Limb (tissue), 2 donors: ENCODE measurements around the gene FTO.

ENCODE experiments used
- DNase-seq, 2 donors: peaks; one replicate each; pipeline ENCODE4 v3.0.0-alpha.2; 2016; ENCODE audit errors: extremely low spot score in 2 of 2

The FTO gene

GRCh38 chr16:54049591-54050458, 345.9 kb downstream of the FTO start:
- no peak for DNase-seq

GRCh38 chr16:54050459-54051210, 346.7 kb downstream of the FTO start:
- DNase-seq, result no peak

DNA sequence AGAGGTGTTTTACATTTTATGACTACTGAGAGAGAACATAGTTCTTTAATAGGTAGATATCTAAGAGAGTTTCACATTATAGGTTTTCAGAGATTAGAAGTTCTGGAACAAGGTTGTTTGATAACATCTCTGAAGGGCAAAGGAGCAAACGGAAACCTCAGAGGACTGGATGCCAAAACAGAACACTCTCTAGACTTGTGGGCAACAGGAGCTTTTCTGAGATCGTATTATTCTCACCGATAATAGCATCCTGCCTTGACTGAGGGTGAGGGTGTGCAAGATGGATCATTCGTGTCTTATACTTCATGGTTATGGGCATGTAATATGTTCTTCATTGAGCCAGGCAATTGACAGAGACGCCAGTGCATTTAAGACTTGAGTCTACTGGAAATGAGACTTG, 347.9 kb downstream of the FTO start:
- DNase-seq, result no peak

DNA sequence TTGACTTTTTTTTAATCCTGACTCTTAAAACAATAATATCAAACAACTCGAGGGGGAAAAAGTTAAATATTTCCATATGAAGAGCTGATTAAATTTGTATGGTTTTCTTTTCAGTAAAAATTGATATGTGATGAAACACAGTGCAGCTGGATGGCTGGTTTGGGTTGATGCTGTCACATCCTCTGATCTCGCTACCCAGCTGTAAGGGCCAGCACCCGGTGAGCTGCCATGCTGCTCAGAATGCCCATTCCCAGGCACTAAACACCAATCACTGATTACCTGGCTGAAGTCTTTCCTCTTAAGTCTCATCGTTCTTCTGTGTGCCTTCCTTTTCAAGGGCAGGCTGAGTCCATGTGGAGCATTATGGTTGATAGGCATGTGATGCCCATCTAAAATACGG, 348.3 kb downstream of the FTO start:
- DNase-seq, result no peak

DNA sequence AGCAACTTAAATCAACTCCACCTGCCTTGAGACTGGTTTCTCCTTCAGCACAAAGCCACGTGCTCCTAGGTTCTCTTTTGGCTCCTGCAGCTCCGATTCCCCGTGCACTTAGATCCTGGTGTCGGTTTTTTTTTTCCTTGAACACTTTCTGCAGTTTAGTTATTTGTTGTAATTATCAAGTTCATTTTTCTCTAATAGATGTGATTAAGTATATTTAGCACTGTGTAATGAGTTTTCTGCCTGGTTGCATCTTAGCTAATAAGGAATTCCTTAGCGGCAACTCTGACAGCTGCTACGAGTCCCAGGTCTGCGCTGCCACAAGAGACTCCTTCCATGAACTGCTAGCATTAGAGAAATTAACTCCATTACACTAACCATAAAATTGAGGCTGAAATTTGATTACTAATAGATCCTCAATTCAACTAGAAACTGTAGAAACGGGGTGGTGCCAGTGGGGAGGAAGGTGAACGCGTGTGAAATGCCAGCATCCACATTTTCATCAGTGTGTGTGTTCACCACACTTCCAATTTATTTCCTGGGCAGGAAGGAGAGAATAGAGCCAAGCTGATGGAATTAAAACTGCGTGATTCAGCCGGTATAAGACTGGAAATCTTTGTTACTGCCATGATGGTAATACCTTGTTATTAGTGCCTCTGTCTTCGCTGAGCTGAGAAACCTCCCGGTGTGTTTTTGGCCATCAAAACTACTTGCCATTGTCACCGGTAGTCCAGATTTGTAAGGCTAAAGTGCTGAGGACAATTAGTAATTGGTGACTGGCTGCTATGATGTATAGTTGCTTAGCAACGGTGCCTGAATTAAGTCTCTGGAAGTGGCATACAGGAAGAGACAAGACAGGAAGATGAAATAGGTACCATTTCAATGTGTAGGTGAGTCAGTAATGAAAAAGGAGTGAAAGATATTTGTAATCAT, 350.2 kb downstream of the FTO start:
- no peak for DNase-seq

GRCh38 chr16:54055191-54055590, 351.2 kb downstream of the FTO start:
- DNase-seq, result no peak

GRCh38 chr16:54055864-54056263, 351.9 kb downstream of the FTO start:
- DNase-seq, result no peak

DNA sequence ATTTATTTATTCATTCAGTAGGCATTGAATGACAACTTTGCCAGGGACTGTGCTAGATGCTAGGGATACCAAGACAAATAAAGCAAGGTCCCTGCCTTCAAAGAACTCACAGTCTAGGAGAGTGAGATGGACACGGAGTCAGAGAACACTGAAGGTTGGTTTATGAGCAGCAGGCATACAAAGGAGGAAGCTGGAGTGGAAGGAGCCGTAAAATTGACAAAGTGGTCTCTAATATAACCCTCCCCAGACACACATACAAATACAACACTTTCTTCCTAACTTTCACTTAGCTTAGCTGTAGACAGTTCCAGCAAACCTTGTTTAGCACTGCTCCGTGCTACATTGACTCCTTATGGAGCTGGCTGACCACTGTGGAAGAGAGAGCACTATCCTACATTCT, 353.0 kb downstream of the FTO start:
- DNase-seq, result no peak

DNA sequence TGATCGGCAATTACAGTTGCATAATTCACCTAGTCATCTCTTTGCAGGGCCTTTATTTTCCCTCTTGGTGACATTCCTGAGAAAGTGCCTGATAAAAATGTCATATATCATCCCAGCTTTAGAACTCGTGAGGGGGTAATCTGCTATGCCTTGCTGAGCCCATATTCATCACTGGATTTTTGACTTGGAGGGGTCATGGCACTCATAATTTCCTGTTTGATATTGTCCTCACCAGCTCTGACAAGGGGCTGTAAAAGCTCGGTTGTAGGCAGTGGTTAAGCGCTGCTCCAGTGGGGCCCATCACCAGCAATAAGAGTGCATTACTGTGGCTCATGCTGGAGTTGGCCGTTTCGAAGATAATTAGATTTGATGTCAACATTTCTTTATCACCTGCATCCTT, 355.4 kb downstream of the FTO start:
- no peak for DNase-seq

- no peak for DNase-seq
Observed at GRCh38 chr16:54060599-54061421, 356.9 kb downstream of the FTO start.

GRCh38 chr16:54061454-54061853, 357.5 kb downstream of the FTO start:
- no peak for DNase-seq

DNA sequence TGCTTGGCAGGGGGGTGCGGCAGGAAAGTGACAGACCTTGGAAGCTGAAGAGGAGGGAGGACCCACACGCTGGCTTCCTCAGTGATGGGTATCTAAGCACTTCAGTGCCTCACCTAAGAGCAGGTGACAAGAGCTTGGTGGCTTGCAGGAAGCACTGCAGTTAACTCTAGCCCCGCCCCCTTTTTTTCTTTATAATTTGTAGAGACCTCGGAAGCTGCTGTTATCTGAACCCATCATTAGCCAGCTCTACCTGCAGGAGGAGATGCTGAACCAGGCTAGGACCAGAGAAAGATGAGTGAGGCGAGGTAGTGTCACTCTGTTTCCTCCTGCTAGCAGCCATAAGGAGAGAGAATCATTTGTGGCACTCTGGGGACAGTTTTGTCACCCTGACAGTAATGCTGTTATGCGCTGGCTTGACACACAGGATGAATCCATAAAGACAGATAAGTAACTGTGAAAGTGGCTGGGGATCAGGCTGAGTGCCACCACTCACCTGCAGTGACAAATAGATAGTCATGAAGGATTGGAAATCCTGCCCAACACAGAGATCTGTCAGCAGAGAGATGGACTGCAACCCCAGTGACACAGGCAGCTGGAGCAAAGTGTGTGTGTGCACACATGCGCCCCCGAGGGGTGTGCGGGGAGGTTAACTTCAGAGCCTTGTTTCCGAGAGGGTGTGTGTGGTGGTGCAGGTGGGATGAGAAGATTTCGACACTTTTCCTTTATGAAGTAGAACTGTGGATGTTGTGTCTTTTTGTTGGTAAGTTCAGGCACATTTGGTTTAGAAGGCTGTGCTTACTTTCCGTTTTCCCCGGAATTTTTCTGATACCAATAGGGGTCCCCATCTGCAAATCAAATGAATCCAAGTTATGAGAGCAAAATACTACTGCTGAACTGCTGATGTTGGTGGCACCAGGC, 358.7 kb downstream of the FTO start:
- DNase-seq, result peak in 1 of 2 donors; percentile 22

DNA sequence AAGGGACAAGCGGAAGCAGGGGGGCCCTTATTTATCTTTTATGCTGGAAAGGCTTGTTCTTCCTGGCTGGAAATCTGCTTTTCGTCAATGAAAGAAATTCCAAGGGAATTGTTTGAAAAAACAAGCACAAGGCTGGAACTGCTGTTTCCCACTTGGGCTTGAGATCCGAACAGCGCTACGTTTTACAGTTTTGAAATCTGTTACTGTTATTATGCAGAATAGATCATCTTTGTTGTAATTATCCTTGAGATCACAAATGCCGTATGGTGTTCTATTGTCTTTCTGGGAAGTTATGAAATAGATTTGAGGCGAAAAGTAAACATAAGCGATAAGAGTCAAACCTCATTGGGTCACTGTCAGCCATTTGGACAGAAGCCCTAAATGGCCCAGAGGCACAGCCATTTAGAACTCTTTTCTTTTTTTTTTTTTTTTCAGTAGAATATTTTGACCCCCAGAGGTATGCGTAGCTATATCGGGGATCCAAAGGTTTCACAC, 359.4 kb downstream of the FTO start:
- no peak for DNase-seq

- DNase-seq, result no peak
Observed at GRCh38 chr16:54066451-54067105, 362.6 kb downstream of the FTO start.

DNA sequence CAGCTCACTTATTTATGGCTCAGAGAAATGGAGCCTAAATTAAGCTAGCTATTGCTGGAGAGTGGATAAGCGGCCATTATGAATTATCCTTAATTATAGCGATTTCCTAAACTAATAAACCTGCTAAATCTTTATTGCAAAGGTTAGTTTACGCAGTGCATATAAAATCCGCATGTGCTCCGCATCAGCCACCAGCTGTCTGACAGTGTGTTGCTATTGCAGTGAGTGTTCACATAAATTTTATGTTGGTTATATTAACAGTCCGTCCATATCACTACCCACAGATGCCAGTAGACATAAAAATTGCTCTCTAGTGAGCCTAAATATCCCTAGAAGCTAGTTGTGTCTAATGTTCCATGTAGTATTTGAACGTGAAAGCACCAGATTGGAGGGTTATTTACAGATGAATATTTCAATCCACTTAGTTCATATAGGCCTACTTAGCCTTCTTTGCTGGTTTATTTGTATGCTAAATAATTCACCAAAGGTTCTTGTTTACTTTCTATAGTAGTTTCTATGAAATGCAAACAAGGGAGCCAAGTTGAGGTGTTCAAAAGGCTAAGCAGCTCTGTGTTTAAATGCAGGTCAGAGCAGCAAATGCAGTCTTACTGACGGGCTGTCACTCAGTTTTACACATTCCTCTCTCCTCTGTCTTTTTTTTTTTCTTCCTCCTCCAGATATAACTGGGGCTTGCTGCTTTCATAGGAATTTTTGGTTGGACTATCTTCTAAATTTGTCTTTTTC, 363.5 kb downstream of the FTO start:
- no peak for DNase-seq

DNA sequence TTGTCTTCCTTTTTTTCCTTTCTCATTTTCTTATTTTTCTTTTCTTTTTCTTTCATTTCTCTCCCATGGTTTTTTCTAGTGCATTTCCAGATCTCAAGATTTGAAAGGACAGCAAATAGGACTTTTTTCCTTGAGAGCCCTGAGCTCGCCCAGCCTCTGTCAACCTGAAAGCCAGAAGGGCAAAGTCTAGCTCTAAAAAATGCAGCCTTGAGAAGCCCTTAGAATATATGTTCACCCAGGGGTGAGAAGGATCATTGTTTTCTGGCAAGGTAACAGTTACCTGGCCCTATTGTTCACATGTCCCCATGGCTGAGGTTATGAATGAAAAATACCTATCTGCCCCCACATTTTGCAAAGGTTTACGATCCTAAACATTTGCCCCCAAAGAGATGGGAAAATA, 364.3 kb downstream of the FTO start:
- no peak for DNase-seq

- no peak for DNase-seq
Observed at GRCh38 chr16:54069601-54070239, 365.8 kb downstream of the FTO start.

- DNase-seq, result no peak
Observed at GRCh38 chr16:54070789-54071343, 366.9 kb downstream of the FTO start.
